Upper lobe of left lung (tissue), 4 donors: ENCODE results near the gene MED28.

Source experiments
- EP300 ChIP-seq, 4 donors: sonication (generic); formaldehyde crosslinking; IDR thresholded peaks; one replicate each; pipeline ENCODE4 v1.5.1; 2017; ENCODE audit warnings: antibody characterized with exemption in 4 of 4, control low read depth in 2 of 4
- POLR2A ChIP-seq, 4 donors: fragments of 450-650 bp; IDR thresholded peaks; one replicate each; pipeline ENCODE4 v1.5.1; 2016 to 2017; ENCODE audit warnings: antibody characterized with exemption in 4 of 4, mild to moderate bottlenecking in 2 of 4
- POLR2AphosphoS5 ChIP-seq, 2 donors: sonication (generic); formaldehyde crosslinking; IDR thresholded peaks; one replicate each; pipeline ENCODE4 v1.5.1; 2017; ENCODE audit warnings: antibody characterized with exemption in 2 of 2
- TF ChIP-seq, protein P1 (sequence below), 6 experiments: fragments of 450-650 bp in 4 of 6; fragments of 200-600 bp in 2 of 6; sonication (generic) in 2 of 6; IDR thresholded peaks; one replicate each; pipeline ENCODE4 v1.5.1; 2016 to 2019; ENCODE audit warnings: antibody characterized with exemption in 6 of 6

DNA sequence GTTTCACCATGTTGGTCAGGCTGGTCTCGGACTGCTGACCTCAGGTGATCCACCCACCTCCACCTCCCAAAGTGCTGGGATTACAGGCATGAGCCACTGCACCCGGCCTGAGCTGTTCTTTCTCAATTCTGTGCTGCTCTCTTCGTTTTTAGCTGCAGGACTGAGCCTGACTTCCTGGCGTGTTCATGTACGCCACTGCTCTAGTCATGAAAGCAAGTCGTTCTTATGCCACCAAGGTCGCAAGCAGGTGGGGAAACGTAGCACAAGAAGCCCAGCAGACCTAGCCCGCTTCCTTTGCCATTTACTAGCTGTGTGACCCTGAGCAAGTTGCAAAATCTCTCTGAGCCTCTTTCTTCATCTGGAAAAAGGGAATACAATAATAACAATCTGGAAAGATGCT, 43.4 kb downstream of the MED28 start:
- TF ChIP-seq, protein P1, sequence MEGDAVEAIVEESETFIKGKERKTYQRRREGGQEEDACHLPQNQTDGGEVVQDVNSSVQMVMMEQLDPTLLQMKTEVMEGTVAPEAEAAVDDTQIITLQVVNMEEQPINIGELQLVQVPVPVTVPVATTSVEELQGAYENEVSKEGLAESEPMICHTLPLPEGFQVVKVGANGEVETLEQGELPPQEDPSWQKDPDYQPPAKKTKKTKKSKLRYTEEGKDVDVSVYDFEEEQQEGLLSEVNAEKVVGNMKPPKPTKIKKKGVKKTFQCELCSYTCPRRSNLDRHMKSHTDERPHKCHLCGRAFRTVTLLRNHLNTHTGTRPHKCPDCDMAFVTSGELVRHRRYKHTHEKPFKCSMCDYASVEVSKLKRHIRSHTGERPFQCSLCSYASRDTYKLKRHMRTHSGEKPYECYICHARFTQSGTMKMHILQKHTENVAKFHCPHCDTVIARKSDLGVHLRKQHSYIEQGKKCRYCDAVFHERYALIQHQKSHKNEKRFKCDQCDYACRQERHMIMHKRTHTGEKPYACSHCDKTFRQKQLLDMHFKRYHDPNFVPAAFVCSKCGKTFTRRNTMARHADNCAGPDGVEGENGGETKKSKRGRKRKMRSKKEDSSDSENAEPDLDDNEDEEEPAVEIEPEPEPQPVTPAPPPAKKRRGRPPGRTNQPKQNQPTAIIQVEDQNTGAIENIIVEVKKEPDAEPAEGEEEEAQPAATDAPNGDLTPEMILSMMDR (IDR thresholded peaks at IDR 0.05) = no peak
- TF ChIP-seq EP300 (IDR thresholded peaks at IDR 0.05) (no peak), POLR2A (IDR thresholded peaks at IDR 0.05) (no peak), POLR2AphosphoS5 (IDR thresholded peaks at IDR 0.05) (no peak)
